HG03135 (cell line): ENCODE measurements around the gene ITM2B.
A peak's percentile ranks its signal among the peaks of the same experiment; 100 is the strongest.
"Not testable (repeated sequence)": the region's sequence is repeated elsewhere in the genome, so short reads cannot be mapped to it uniquely, and the experiment has no call there.

Source experiments
- ATAC-seq: cut with Tn5 transposase; IDR thresholded peaks from one replicate; pipeline ENCODE4 v1.9.1; 2021; ENCODE audit warnings: mild to moderate bottlenecking, moderate library complexity; ENCODE audit not compliant: unreplicated experiment

ITM2B gene

DNA sequence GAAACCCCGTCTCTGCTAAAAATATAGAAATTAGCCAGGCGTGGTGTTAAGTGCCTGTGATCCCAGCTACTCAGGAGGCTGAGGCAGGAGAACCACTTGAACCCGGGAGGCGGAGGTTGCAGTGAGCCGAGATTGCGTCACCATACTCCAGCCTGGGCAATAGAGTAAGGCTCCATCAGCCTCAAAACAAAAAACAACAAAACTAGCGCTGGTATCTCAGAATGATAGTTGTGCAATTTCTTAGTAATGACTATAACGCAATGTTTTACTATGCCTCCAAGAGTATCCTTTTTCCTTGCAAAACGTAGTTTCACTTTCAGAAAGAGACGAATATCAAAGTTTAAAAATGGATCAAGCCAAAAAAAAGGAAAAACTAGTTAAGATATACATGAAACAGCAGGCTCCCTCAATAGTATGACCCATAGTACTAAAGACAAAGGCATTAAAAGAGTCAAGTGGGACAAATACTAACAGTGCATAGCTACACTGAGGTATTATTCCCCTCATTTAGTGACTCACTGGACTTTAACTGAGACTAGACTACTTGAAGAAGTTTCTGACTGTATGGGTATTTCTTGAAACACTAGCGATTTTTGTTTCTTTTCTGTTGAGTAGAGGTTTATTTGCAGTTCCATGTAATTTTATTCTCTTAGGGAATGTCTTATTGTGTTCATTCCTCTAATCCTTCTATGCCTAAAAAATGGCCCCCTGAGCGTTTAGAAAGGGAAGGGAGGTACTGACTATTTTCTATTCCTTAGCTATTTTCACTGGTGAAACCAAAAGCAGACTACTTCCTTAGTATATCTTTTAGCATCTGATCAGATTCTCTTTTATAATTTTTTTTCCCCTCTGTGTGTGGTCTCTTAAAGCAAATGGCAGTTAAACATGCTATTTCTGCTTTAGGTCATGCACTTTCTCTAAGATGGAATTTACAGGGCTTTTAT is 10.4 kb upstream of the ITM2B start:
- no peak for ATAC-seq

DNA sequence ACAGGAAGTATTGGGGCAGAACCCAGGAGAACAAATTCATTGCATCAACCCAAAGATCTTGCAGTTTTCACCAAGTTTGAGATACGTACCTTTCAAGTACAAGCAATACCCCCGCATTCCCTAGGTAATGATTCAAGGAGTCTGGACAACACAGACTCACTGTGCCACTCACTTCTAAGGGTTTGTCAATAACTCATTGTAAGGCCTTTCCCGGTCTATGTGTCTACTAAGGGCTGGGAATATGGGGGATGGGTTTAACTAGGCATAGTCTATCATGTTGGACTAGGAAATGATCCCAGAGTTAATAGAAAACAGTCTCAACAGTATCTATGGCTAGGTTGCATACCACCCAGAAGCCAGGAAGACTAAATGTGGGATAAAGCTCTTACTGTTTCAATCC is 8.3 kb upstream of the ITM2B start:
- ATAC-seq, result no peak

DNA sequence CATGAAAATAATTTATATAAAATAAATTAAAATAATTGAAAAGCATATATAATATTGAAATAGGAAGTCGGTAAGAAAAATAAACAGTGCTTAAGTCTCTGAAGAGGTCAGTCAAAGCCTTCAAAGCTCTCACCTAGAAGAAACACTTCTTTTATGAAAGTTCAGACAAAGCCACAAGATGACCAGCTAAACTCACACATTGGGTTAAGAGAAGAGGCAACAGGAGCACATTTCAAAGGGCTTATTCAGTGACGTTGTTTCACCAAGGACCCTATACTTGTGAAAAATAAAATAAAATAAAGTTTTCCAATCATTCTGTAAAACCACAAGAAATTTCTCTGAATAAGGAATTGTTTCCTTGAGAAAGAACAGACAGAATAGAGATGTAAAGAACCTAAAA is 2.5 kb upstream of the ITM2B start:
- no peak for ATAC-seq

DNA sequence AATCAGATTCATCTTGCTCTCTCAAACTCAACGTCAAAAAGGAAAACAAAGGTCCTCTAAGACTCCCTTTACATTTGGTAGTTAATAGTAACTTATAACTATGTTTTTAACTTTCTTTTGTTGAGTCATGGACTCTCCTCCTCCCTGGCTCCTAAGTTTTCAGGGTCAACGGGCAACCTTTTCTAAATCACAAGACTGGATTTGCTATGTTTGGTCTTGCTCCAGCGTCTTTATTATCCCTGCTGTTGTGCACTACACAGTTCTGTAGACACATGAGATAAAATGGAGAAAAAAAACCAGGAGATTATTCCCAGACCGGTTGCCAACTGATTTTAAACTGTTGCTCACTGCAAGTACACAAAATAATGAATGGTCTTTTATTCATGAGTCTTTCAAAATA is 1.9 kb upstream of the ITM2B start:
- no peak for ATAC-seq

DNA sequence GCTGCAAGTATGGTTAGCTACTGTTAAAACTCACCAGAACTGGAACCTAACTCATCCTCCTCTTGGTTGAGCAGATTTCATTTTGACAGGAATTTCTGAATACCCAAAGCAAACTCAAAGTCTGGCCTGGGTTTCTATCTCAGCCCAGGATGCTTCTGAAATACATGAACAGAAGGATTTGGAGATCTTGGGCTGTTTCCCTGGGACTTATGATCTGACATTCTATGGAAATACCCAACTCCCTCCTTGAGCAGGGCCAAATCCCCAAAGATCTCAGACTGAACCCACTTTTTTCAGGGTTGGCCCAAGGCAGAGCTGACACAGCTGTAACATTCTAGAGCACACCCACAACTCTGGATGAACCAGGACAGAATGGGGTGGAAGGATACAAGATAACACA is 1.1 kb upstream of the ITM2B start:
- ATAC-seq, result no peak

DNA sequence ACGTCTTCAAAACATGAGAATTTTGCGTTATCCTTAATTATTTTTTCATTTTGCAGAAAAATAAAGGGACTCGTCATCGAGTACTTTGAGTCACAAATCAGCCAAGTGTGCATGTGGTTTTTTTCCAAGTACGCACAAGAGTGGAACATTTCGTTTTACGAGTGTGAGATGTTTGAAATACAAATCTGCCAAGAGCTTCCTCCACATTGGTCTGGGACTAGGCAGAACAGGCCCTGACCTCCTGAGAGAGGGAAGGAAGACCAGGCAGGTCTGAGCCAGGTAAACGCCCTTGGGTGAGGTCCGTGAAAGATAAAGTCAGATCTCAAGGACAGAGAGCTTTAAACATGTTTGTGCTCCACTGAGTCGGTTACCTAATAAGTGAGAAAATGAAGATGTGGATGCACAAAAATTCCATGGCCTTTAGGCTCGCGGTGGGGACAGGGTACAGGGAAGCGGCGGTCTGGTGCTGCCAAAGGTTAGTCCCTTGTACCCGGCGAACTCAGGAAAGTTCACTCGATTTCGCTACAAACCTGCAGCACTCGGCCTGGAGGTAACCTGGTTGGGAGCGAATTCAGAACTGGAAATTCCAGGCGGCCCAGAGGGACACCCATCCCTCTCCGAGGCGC is 473 bp upstream of the ITM2B start:
- peak; percentile 2 for ATAC-seq

DNA sequence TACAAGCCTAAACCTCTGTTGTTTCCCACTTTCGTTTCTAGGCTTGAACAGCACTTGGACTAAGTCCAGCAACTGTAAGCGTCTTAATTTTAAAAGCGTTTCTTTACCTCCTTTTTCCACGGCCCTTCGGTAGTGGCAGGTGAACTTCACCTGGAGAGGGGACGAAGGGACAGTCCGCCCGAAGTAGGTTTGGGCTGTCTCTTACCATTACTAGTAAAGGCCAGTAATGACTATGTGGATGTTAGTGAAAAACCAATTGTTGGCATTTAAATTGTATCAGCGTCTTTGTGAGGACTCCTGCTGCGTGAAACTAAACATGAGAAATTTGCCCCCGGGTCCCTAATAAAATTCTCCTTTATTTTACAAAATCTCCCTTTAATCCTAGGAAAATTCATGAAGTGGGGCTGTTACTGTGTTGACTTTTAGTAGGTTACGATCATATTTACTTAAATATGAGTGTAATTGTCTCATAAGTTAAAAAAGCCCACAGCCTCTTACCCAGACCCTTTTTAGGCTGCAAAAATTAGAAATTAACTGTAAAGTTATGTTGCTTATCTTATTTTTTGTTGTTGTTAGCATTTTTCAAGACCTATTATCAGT is 983 bp downstream of the ITM2B start:
- no peak for ATAC-seq

DNA sequence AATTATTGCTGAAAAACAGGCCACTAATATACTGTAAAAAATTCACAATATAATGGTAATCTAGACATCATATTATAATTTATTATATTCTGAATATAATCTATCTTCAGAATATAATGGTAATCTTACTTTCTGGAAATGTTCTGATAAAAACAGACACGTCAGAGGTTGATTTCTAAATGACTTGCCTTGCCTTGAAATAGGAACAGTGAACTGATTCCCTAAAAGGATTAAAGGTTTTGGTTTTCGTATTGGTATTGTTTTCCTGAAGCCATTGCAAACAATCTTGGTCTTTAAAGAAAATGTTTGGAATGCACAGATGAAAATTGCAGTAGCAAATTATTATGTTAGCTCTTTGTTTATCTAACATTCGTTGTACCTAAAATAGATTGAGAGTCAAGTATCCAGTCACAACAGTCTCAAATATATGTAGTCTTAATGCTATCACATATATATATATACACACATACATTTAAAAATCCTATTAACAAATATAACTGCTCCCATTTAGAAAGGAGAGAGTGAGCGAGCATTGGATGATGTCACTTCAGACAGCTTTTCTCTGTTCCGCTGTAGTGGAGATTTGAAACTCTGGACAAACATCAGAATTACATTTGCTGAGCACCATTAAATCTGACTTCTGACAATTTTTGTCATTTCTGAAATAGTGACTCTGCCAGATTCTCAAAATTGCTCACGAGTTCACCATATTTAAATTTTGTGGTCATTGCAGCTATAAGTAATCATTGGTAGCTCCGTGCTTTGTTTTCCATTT is 1.7 kb downstream of the ITM2B start:
- ATAC-seq, result no peak

DNA sequence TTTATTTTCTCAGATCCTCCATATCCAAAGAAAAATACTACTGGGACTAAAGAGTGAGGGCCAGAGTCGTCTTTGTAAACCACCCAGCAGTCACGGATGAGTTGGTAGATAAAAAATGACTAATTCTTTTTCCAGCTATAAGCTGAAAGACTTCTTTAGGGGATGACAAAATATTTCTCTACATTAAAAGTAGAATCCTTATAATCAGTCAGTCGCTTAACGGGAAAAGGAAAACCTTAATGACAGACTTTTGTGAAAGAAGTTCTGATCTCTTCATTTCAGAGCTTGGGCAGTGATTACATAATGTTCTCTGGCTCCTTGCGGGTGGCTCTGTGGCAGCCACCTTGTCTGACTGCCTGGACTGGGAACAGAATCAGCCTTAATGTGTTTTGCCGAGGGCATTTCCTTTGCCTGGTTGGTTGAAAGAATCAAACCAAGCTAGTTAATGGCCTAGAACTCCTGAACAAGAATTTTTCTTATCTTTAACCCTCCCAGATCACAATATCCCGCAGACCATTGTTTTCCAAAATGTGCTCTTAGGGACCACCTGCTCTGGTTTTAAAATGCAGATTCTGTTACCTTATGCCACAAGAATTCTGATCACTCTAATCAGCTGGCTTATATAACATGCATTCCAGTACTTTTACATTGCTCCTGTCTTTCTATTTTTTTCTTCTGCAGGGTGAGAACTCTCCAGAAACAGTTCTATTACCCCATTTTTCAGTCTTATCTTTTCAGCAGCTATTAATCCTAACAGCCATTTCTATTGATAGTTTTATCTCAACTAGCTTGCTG is 2.5 kb downstream of the ITM2B start:
- ATAC-seq, result no peak

DNA sequence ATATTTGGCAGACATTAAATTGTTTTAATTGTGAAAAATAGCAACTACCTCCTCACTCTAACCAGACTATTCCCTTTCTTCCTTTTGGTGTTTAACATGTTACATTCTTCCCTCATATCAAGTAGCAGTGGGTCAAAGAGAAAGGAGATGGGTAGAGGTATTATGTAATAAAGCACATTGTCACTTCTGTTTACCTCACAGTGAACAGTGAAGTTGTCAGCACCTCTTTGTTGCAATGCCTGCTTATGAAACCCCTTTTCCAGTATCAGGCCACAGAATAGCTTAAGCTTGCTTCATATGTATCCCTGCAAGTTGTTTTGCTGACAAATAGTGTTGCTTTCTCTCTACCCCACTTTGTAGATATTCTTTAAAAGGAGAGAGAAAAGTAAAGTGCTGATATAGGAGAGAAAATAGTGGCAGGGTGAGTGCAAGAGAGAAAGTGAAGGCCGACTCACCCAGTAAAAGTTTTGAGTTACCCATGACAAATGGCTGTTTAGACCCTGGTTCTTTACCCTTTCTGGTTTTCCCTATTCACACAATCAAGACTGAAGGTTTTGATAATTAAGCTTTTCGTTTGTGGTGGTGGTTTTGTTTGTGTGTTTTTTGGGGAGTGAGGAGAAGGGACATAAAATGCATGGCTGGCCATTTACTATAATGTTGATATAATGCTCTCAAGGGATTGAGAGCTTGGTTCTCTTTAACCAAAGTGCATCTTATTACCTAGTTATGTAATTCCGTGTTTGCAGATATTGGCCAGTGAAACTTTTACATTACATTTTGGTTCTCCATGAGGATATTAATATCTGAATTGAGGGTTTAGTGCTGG is 3.7 kb downstream of the ITM2B start:
- ATAC-seq, result no peak

DNA sequence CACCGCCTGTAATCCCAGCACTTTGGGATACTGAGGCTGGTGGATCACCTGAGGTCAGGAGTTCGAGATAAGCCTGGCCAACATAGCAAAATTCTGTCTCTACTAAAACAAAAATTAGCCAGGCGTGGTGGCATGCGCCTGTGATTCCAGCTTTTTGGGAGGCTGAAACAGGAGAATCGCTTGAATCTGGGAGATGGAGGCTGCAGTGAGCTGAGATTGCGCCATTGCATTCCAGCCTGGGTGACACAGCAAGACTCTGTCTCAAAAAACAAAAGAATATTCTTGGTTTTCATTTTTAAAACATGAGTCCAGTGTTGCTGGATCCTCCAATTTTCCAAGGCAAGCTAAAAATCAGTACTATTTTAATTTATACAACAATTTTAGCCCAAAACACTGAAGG is 6.4 kb downstream of the ITM2B start:
- not testable (repeated sequence) for ATAC-seq

DNA sequence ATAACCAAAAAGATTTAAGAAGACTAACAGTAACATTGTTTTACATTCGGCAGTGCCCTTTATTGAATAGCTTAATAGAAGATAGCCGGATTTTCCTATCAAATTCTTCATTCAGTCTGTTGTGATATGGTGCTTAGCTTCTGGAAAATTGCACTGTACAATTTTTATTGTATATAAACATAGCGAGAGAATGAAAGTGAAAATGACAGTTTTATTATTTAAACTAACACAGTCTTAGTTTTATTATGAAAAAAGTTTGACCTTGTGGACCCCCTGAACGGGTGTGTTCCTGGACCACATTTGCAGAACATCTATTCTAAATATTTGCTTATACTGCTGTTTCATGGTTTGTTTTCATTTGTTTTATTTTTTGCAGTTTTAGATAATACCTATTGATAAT is 8.6 kb downstream of the ITM2B start:
- no peak for ATAC-seq

DNA sequence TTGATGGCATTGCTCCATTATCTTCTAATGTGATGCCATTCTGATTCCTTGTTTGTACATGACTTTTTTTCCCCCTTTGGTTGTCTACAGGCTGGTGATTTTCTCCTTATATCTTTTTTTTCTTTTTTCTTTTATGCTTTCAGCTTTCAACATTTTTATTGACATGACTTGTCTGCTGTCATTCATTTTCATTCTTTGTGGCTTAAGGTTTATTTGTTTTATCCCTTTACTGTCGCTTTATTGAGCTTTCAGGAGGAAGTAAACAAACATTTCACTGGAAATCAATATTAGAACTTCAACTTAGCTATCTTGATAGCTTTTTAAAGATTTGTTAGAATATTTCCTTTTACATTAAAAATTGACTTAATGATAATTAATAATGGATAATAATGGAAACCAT is 9.7 kb downstream of the ITM2B start:
- no peak for ATAC-seq

DNA sequence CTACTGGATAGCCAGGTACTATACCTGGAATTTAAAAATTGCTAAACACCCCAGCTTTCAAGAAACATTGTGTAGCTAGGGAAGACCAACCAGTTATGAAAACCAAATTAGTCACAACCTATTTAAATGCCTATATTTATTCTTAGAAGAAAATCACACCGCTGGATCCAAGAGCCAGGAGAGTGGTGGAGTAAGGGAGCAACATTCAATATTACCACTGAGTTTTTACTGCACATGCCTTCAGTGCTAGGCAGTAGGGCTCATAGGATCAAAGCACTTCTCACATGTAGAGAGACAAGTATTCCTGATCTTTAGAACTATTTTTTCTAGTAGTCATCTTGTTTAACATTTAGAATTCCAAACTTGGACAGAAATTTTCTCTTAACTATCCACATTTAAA is 11.2 kb downstream of the ITM2B start:
- no peak for ATAC-seq

DNA sequence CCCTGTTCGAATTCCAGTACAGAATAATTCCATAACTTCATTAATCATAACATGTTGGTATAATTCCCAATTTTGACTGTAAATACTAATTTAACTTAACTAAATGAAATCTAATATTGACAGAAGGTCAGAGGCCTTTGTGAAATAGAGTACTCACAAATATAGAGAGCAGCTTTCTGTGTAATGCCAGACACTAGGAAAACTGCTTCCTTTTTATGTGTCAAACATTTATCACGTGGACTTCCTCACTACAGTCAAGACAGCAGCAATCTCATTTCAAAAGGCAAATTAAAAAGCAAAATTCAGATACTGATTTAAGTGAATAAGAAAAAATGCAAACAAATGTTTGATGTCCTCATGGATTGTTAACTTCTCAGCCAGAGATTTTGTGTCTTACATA is 13.1 kb downstream of the ITM2B start:
- no peak for ATAC-seq

DNA sequence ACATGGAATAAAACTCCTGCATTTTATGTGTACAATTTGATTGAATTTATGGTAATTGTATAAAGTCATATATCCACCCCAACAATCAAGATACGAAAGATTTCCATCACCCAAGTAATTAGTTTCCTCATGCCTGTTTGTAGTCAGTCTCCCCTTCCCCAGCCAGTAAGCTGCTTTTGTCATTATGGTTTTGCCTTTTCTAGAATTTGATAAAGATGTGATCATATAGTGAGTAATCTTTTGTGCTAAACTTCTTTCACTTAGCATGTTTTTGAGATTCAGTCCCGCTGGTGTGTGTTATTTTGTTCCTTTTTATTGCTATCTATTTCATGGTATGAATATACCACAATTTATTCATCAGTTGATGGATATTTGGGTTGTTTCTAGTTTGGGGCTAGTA is 16.0 kb downstream of the ITM2B start:
- no peak for ATAC-seq

DNA sequence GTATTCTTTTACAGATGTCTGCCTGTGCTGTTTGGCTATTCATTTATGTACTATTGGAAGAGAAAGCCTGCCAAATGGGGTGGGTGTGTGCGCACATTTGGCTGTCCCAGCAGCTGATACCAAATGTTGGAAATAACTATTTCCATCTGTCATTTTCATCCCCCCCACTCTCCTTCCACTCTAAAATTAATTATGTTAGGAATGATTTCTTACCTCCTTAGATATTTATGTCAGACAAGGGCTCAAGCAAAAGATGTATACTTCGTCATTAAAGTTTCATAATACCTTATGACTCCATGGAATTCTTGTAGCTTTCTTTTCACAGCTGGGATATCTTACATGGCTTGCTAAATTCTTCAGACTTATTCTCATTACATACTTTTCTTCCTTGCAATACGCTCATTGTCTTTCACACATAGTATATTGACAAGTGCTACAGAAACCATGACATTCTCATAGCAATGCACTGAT is 18.6 kb downstream of the ITM2B start:
- ATAC-seq, result no peak

DNA sequence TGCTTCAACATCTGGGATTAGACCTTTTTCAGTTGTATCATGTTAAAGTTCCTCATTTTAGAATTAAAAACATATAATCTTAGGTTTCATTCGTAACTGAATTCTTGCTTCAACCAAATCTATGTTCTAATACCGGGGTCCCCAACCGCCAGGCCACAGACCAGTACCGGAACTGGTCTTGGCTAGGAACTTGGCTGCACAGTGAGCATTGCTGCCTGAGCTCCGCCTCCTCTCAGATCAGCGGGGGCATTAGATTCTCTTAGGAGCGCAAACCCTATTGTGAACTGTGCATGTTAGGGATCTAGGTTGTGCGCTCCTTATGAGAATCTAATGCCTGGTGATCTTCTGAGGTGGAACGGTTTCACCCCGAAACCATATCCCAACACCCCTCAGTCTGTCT is 19.2 kb downstream of the ITM2B start:
- ATAC-seq, result no peak

DNA sequence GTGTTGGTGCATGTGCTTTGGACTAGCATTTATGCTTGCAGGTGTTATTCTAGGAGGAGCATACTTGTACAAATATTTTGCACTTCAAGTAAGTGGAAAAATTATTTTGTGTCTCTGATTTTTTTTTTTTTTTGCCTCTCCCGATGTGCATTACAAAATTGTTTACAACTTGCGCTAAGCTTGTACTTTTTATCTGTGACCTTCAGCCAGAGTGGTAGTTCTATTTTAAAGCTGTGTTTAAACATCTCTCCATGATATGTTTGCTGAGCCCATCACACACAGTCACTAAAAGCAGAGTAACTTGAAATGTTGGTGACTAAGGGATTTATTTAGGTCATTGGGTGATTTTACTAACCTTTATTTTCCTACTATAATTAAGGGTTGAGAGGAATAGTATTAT is 20.8 kb downstream of the ITM2B start:
- ATAC-seq, result no peak

DNA sequence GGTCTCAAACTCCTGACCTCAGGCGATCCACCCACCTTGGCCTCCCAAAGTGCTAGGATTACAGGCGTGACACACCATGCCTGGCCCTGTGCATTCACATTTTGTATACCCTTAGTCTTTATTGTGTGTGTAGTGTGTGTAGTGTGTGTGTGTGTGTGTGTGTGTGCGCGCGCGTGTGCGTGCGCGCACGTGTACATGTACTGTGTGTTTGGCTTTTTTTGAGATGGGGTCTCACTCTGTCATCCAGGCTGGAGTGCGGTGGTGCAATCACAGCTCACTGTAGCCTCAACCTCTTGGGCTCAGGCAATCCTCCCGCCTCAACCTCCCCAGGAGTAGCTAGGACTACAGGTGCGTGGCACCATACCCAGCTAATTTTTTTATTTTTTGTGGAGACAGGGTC is 22.1 kb downstream of the ITM2B start:
- ATAC-seq, result no peak
